HG03460 (cell line): ENCODE measurements around the gene ZNF493.

Source experiments
- ATAC-seq: cut with Tn5 transposase; IDR thresholded peaks from one replicate; pipeline ENCODE4 v1.9.1; 2021; ENCODE audit not compliant: unreplicated experiment

The ZNF493 gene

DNA sequence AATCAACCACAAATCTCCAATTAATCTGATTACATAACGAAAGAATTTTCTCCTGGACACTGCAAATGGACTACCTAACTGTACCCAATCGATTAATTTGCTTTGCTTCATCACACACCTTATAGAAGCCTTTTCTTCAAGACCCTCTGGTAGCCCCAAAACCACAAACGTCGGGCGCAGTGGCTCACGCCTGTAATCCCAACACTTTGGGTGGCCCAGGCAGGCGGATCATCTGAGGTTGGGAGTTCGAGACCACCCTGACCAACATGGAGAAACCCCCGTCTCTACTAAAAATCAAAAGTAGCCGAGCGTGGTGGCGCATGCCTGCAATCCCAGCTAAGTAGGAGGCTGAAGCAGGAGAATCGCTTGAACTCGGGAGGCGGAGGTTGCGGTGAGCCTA lies 65.6 kb downstream of the ZNF493 start:
- no peak for ATAC-seq

GRCh38 chr19:21463449-21464105 lies 66.6 kb downstream of the ZNF493 start:
- no peak for ATAC-seq

- no peak for ATAC-seq
Observed at GRCh38 chr19:21466627-21467026, 69.7 kb downstream of the ZNF493 start.

DNA sequence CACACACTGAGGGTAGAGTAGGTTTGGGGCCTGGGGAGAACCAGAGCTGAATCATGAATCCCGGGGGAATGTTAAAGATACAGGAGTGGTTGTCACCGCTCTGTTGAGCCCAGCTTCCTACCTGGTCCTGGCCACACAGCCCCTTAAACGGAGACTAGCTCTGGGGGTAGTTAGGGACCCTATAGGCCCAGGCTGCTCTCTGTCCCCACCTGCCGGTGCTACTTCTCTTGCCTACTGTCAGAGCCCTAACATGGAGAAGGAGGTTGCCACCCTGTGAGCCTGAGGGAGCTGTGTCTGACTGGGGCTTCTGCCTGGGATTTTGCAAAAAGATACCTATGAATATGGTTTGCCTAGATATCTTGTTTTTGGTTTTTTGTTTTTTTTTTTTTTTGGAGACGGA lies 71.9 kb downstream of the ZNF493 start:
- no peak for ATAC-seq

- no peak for ATAC-seq
Observed at GRCh38 chr19:21472507-21472906, 75.6 kb downstream of the ZNF493 start.

GRCh38 chr19:21474671-21475181 lies 77.8 kb downstream of the ZNF493 start:
- ATAC-seq = no peak
